GM23248 (cell line): ENCODE data around the gene ZFPL1.

ENCODE experiments used
- EZH2 ChIP-seq: fragments of 200-600 bp; sonication (generic); IDR thresholded peaks from 2 replicates; pipeline ENCODE4 v1.6.1; 2018; ENCODE audit warnings: antibody characterized with exemption, mild to moderate bottlenecking; ENCODE audit not compliant: insufficient read depth, poor library complexity, severe bottlenecking
- EZH2phosphoT487 ChIP-seq: fragments of 200-600 bp; sonication (generic); IDR thresholded peaks from 2 replicates; pipeline ENCODE4 v1.6.1; 2018; ENCODE audit warnings: antibody characterized with exemption, moderate library complexity, mild to moderate bottlenecking, low read depth; ENCODE audit not compliant: insufficient read depth

- TF ChIP-seq EZH2phosphoT487 (no peak), EZH2 (no peak)
Measured at GRCh38 chr11:65131895-65132237, 47.8 kb downstream of the ZFPL1 start.
